Esophagus muscularis mucosa (tissue), 4 donors: ENCODE data around the gene RPS5.

Experiments
- CTCF ChIP-seq, 3 experiments: fragments of 200-600 bp in 2 of 3; fragments of 450-650 bp in 1 of 3; sonication (generic) in 2 of 3; IDR thresholded peaks; one replicate each; pipeline ENCODE4 v1.5.1; 2017 to 2019; ENCODE audit warnings: antibody characterized with exemption in 3 of 3, mild to moderate bottlenecking in 2 of 3, moderate library complexity in 1 of 3
- EP300 ChIP-seq: sonication (generic); formaldehyde crosslinking; IDR thresholded peaks from one replicate; pipeline ENCODE4 v1.6.1; 2017; ENCODE audit warnings: antibody characterized with exemption
- POLR2A ChIP-seq: fragments of 450-650 bp; IDR thresholded peaks from one replicate; pipeline ENCODE4 v1.6.1; 2017; ENCODE audit warnings: antibody characterized with exemption, moderate library complexity, mild to moderate bottlenecking, low read depth

GRCh38 chr19:58355215-58355796 is 31.8 kb upstream of the RPS5 start:
- TF ChIP-seq CTCF (IDR thresholded peaks at IDR 0.05) (no peak), POLR2A (no peak), EP300 (no peak)
